Ammon's horn (tissue), 1 donor: ENCODE data around the gene RSAD2.

Source experiments
- DNase-seq: peaks from one replicate; pipeline ENCODE4 v3.0.0-alpha.2; 2016; ENCODE audit warnings: low spot score

RSAD2 gene

GRCh38 chr2:6945087-6945813, 67.7 kb downstream of the RSAD2 start:
- no peak for DNase-seq

- no peak for DNase-seq
Measured at GRCh38 chr2:6945821-6946220, 68.2 kb downstream of the RSAD2 start.

DNA sequence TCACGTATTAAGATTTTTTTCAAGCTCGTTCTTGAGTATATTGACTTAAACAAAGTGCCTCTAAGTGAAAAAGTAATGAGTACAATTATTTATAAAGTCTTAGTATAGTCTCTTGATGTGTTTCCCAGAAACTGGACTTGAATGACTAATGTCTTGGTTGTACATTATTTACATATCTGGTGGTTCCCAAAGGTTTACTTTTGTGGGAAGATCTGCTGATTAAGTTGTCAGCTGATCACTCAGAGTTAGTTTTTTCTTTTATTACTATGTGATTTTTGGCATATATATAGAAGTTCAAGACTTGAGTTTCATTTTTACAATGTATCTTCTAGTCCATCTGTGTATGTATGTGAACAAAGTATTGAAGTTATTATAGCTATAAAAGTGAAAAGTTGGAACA, 69.1 kb downstream of the RSAD2 start:
- DNase-seq: no peak
